HepG2 (cell line): ENCODE results near the gene TOR1B. TPM values are rescaled to one million over a fixed set of nuclear protein-coding genes. Genes with fewer than 3 reads are reported as not detected.

Experiments
- BHLHE40 ChIP-seq: IDR thresholded peaks from 2 replicates; pipeline ENCODE4 v1.6.1; 2011; ENCODE audit warnings: low read length, improper control_type of control experiment
- DNMT1 ChIP-seq: sonication (generic); formaldehyde crosslinking; IDR thresholded peaks from 2 replicates; pipeline ENCODE4 v1.5.1; 2020; ENCODE audit warnings: mild to moderate bottlenecking, missing genetic modification reagents
- EEA1 ChIP-seq: sonication (generic); formaldehyde crosslinking; IDR thresholded peaks from 2 replicates; pipeline ENCODE4 v1.5.1; 2020; ENCODE audit warnings: mild to moderate bottlenecking, missing genetic modification reagents, borderline replicate concordance
- ESRRA ChIP-seq: sonication (generic); formaldehyde crosslinking; IDR thresholded peaks from 2 replicates; pipeline ENCODE4 v1.5.1; 2020; ENCODE audit warnings: mild to moderate bottlenecking, low read depth, missing genetic modification reagents
- MIER3 ChIP-seq: IDR thresholded peaks from 2 replicates; pipeline ENCODE4 v1.6.1; 2016; ENCODE audit warnings: missing compliant biosample characterization, borderline replicate concordance
- RFXANK ChIP-seq: IDR thresholded peaks from 2 replicates; pipeline ENCODE4 v1.6.1; 2016
- SALL1 ChIP-seq: sonication (generic); formaldehyde crosslinking; IDR thresholded peaks from 2 replicates; pipeline ENCODE4 v1.8.0; 2022; ENCODE audit warnings: mild to moderate bottlenecking, missing genetic modification reagents
- SMAD1 ChIP-seq: sonication (generic); formaldehyde crosslinking; IDR thresholded peaks from 2 replicates; pipeline ENCODE4 v1.4.0; 2020; ENCODE audit warnings: missing genetic modification reagents, low read depth, mild to moderate bottlenecking, borderline replicate concordance
- STAG1 ChIP-seq: sonication (generic); formaldehyde crosslinking; IDR thresholded peaks from 2 replicates; pipeline ENCODE4 v1.4.0; 2020; ENCODE audit warnings: missing genetic modification reagents
- TOE1 ChIP-seq: sonication (generic); formaldehyde crosslinking; IDR thresholded peaks from 2 replicates; pipeline ENCODE4 v1.4.0; 2020; ENCODE audit warnings: mild to moderate bottlenecking, missing genetic modification reagents
- ZBTB40 ChIP-seq, 2 experiments: fragments of 450-650 bp in 1 of 2; sonication (generic) in 1 of 2; formaldehyde crosslinking in 1 of 2; IDR thresholded peaks; 2 replicates each; pipeline versions ENCODE4 v1.6.1 to v1.8.0; 2016 to 2022; ENCODE audit warnings: antibody characterized with exemption in 1 of 2, mild to moderate bottlenecking in 1 of 2, missing genetic modification reagents in 1 of 2
- ZNF124 ChIP-seq: sonication (generic); formaldehyde crosslinking; IDR thresholded peaks from 2 replicates; pipeline ENCODE4 v1.4.0; 2020; ENCODE audit warnings: missing genetic modification reagents
- ZNF224 ChIP-seq: sonication (generic); formaldehyde crosslinking; IDR thresholded peaks from 2 replicates; pipeline ENCODE4 v1.5.0; 2020; ENCODE audit warnings: mild to moderate bottlenecking, missing genetic modification reagents
- ZNF274 ChIP-seq: sonication (generic); formaldehyde crosslinking; IDR thresholded peaks from 2 replicates; pipeline ENCODE4 v1.5.1; 2020; ENCODE audit warnings: mild to moderate bottlenecking, missing genetic modification reagents
- ZNF280D ChIP-seq: sonication (generic); formaldehyde crosslinking; IDR thresholded peaks from 2 replicates; pipeline ENCODE4 v1.5.1; 2020; ENCODE audit warnings: mild to moderate bottlenecking, missing genetic modification reagents
- ZNF510 ChIP-seq: sonication (generic); formaldehyde crosslinking; IDR thresholded peaks from 2 replicates; pipeline ENCODE4 v1.4.0; 2020; ENCODE audit warnings: low read depth, mild to moderate bottlenecking, missing genetic modification reagents
- ZNF605 ChIP-seq: sonication (generic); formaldehyde crosslinking; IDR thresholded peaks from 2 replicates; pipeline ENCODE4 v1.8.0; 2022; ENCODE audit warnings: mild to moderate bottlenecking, missing genetic modification reagents
- ZSCAN25 ChIP-seq: sonication (generic); formaldehyde crosslinking; IDR thresholded peaks from 2 replicates; pipeline ENCODE4 v1.8.0; 2022; ENCODE audit warnings: mild to moderate bottlenecking, missing genetic modification reagents
- polyA plus RNA-seq, 8 experiments: library from polyadenylated mRNA; depleted of rRNA in 3 of 8; stranded (reverse) in 7 of 8; unstranded in 1 of 8; fragments of >200 nt; fragmentation: Illumina TruSeq in 4 of 8; extraction: Trizol in 4 of 8; gene quantifications; 2 replicates each; pipeline versions ENCODE4 v1.2.1 to v1.2.3, GENCODE V29; 2011 to 2016; ENCODE audit warnings: low read depth in 4 of 8, missing spikeins in 1 of 8, mixed read lengths in 1 of 8; ENCODE audit not compliant: insufficient read depth in 1 of 8
- total RNA-seq, 5 experiments: library from RNA; depleted of rRNA; stranded (reverse); fragments of >200 nt; fragmentation: Illumina TruSeq; extraction: Trizol; gene quantifications; 2 replicates each; pipeline ENCODE4 v1.2.3, GENCODE V29; 2016; ENCODE audit warnings: low read depth in 1 of 5

The TOR1B gene
- total and polyA plus RNA-seq, 2 of the 13 experiments (the other 11 are each of a cell fraction or from before 2014, with no cell fraction given), result 18.1 to 21.3 TPM

GRCh38 chr9:129823935-129824601, 21.1 kb downstream of the TOR1B start, which contains the start of gene TOR1A (continued):
- TF ChIP-seq ZNF280D (CRISPR knock-in tag) (0 out of 2 replicates have a peak, but pooled peaks have one; percentile 57), STAG1 (CRISPR knock-in tag) (peak; percentile 9; the same call in 1 of the 2 replicates), ZBTB40 (IDR thresholded peaks at IDR 0.05) (no peak; the same call in 1 of the 2 replicates), ZBTB40 (CRISPR knock-in tag; IDR thresholded peaks at IDR 0.05) (peak; percentile 83), RFXANK (CRISPR knock-in tag) (0 out of 2 replicates have a peak, but pooled peaks have one; percentile 67), ZNF605 (CRISPR knock-in tag) (peak; percentile 80), ZNF510 (peak; percentile 46; the same call in 1 of the 2 replicates), SMAD1 (CRISPR knock-in tag) (peak; percentile 45; the same call in 1 of the 2 replicates), MIER3 (CRISPR knock-in tag) (peak; percentile 88; the same call in 1 of the 2 replicates), ZNF274 (peak; percentile 35; the same call in 1 of the 2 replicates), EEA1 (CRISPR knock-in tag) (peak; percentile 90; the same call in 1 of the 2 replicates), DNMT1 (CRISPR knock-in tag) (0 out of 2 replicates have a peak, but pooled peaks have one; percentile 80), ZNF124 (CRISPR knock-in tag) (peak; percentile 91; the same call in 1 of the 2 replicates), ZNF224 (CRISPR knock-in tag) (no peak), ESRRA (CRISPR knock-in tag) (0 out of 2 replicates have a peak, but pooled peaks have one; percentile 38), SALL1 (peak; percentile 92), ZSCAN25 (CRISPR knock-in tag) (peak; percentile 60; the same call in 1 of the 2 replicates), BHLHE40 (no peak), TOE1 (CRISPR knock-in tag) (peak; percentile 83; the same call in 1 of the 2 replicates)
